Liver (tissue), 9 donors: ENCODE data around the gene NDUFAF5. TPM values are rescaled to one million over a fixed set of nuclear protein-coding genes. Genes with fewer than 3 reads are reported as not detected.
"Not testable (repeated sequence)": the region's sequence is repeated elsewhere in the genome, so short reads cannot be mapped to it uniquely, and the experiment has no call there.

Experiments
- DNase-seq: peaks from one replicate; pipeline ENCODE4 v3.0.0-alpha.2; 2017; ENCODE audit warnings: low spot score
- H3K27ac ChIP-seq, 2 donors: one replicate each; pipeline ENCODE4 v1.7.0; 2013; ENCODE audit warnings: inconsistent platforms in 2 of 2, low read length in 2 of 2, control low read depth in 1 of 2, low read depth in 1 of 2, mild to moderate bottlenecking in 1 of 2
- H3K27me3 ChIP-seq, 4 donors: one replicate each; pipeline versions ENCODE4 v1.6.1 to v1.7.0; 2013; ENCODE audit warnings: low read length in 3 of 4, inconsistent platforms in 1 of 4, mild to moderate bottlenecking in 1 of 4, moderate library complexity in 1 of 4; ENCODE audit not compliant: control insufficient read depth in 4 of 4, insufficient read depth in 4 of 4
- H3K36me3 ChIP-seq, 4 donors: one replicate each; pipeline versions ENCODE4 v1.6.1 to v1.7.0; 2013; ENCODE audit warnings: low read length in 3 of 4, mild to moderate bottlenecking in 3 of 4, low read depth in 1 of 4, moderate library complexity in 1 of 4; ENCODE audit not compliant: control insufficient read depth in 4 of 4, insufficient read depth in 3 of 4
- H3K4me1 ChIP-seq, 4 donors: one replicate each; pipeline versions ENCODE4 v1.6.1 to v1.7.0; 2013; ENCODE audit warnings: low read length in 3 of 4, mild to moderate bottlenecking in 3 of 4, moderate library complexity in 1 of 4; ENCODE audit not compliant: control insufficient read depth in 4 of 4, insufficient read depth in 4 of 4
- H3K4me3 ChIP-seq, 3 donors: one replicate each; pipeline versions ENCODE4 v1.6.1 to v1.7.0; 2013; ENCODE audit warnings: low read length in 3 of 3, control low read depth in 1 of 3, low read depth in 1 of 3, mild to moderate bottlenecking in 1 of 3
- H3K9ac ChIP-seq, 2 donors: one replicate each; pipeline ENCODE4 v1.7.0; 2013; ENCODE audit warnings: low read length in 2 of 2, mild to moderate bottlenecking in 2 of 2, moderate library complexity in 2 of 2, control low read depth in 1 of 2, low read depth in 1 of 2
- H3K9me3 ChIP-seq, 4 donors: one replicate each; pipeline versions ENCODE4 v1.6.1 to v1.7.0; 2013; ENCODE audit warnings: low read length in 3 of 4; ENCODE audit not compliant: control insufficient read depth in 4 of 4
- EGR1 ChIP-seq, 2 donors: IDR thresholded peaks; 2 replicates each; pipeline ENCODE4 v1.6.1; 2016 to 2018; ENCODE audit warnings: antibody characterized with exemption in 2 of 2, low read depth in 2 of 2
- FOXA1 ChIP-seq: IDR thresholded peaks from 2 replicates; pipeline ENCODE4 v1.6.1; 2016; ENCODE audit warnings: antibody characterized with exemption
- FOXA2 ChIP-seq: IDR thresholded peaks from 2 replicates; pipeline ENCODE4 v1.6.1; 2016; ENCODE audit warnings: antibody characterized with exemption
- GABPA ChIP-seq, 2 donors: IDR thresholded peaks in 1 of 2; conservative IDR thresholded peaks in 1 of 2; 2 replicates each; pipeline ENCODE4 v1.6.1; 2016; ENCODE audit warnings: antibody characterized with exemption in 2 of 2, mild to moderate bottlenecking in 1 of 2, moderate library complexity in 1 of 2
- HNF4A ChIP-seq, 2 donors: conservative IDR thresholded peaks; 2 replicates each; pipeline ENCODE4 v1.6.1; 2016; ENCODE audit warnings: antibody characterized with exemption in 2 of 2, mild to moderate bottlenecking in 2 of 2
- HNF4G ChIP-seq: IDR thresholded peaks from 2 replicates; pipeline ENCODE4 v1.6.1; 2016; ENCODE audit warnings: antibody characterized with exemption
- JUND ChIP-seq, 2 donors: IDR thresholded peaks; 2 replicates each; pipeline ENCODE4 v1.6.1; 2016; ENCODE audit warnings: antibody characterized with exemption in 2 of 2
- NR2F2 ChIP-seq: IDR thresholded peaks from 2 replicates; pipeline ENCODE4 v1.6.1; 2016; ENCODE audit warnings: antibody characterized with exemption
- RAD21 ChIP-seq, 2 donors: IDR thresholded peaks; 2 replicates each; pipeline ENCODE4 v1.6.1; 2016; ENCODE audit warnings: antibody characterized with exemption in 2 of 2, mild to moderate bottlenecking in 2 of 2
- RXRA ChIP-seq, 2 donors: IDR thresholded peaks; 2 replicates each; pipeline ENCODE4 v1.6.1; 2017 to 2018; ENCODE audit warnings: antibody characterized with exemption in 2 of 2, mild to moderate bottlenecking in 1 of 2
- SP1 ChIP-seq: IDR thresholded peaks from 2 replicates; pipeline ENCODE4 v1.6.1; 2018; ENCODE audit warnings: antibody characterized with exemption, mild to moderate bottlenecking
- TAF1 ChIP-seq: conservative IDR thresholded peaks from 2 replicates; pipeline ENCODE4 v1.6.1; 2016; ENCODE audit warnings: antibody characterized with exemption, mild to moderate bottlenecking
- YY1 ChIP-seq: IDR thresholded peaks from 2 replicates; pipeline ENCODE4 v1.6.1; 2016; ENCODE audit warnings: antibody characterized with exemption, mild to moderate bottlenecking
- WGBS: extraction: QIAGEN DNeasy Blood & Tissue Kit; methylation state at CpG from one replicate; pipeline ENCODE4 v1.1.7; 2013; 5-methylcytosine and 5-hydroxymethylcytosine counted together
- polyA plus RNA-seq, 2 donors: library from polyadenylated mRNA; stranded (reverse) in 1 of 2; unstranded in 1 of 2; fragments of 200-250 nt in 1 of 2; fragments of >200 nt in 1 of 2; fragmentation: Nextera tagmentation in 1 of 2; extraction: Ambion mirVana in 1 of 2; gene quantifications; one replicate each; pipeline versions ENCODE4 v1.2.1 to v1.2.3, GENCODE V29; 2013 to 2015
- total RNA-seq, 2 donors: library from RNA; depleted of rRNA; stranded (reverse); fragments of >200 nt; gene quantifications; one replicate each; pipeline ENCODE4 v1.2.3, GENCODE V29; 2014
- TF ChIP-seq, protein P1 (sequence below): IDR thresholded peaks from 2 replicates; pipeline ENCODE4 v1.6.1; 2016; ENCODE audit warnings: antibody characterized with exemption, mild to moderate bottlenecking
- TF ChIP-seq, protein P2 (sequence below): fragments of 150-350 bp; IDR thresholded peaks from 2 replicates; pipeline ENCODE4 v1.5.1; 2017; ENCODE audit warnings: improper control_type of control experiment, low read depth, low read length; ENCODE audit not compliant: missing input control
- TF ChIP-seq, protein P3 (sequence below): IDR thresholded peaks from 2 replicates; pipeline ENCODE4 v1.6.1; 2016; ENCODE audit warnings: antibody characterized with exemption
- TF ChIP-seq, protein P4 (sequence below): IDR thresholded peaks from 2 replicates; pipeline ENCODE4 v1.6.1; 2016; ENCODE audit warnings: antibody characterized with exemption
- TF ChIP-seq, protein P5 (sequence below): IDR thresholded peaks from 2 replicates; pipeline ENCODE4 v1.6.1; 2016; ENCODE audit warnings: antibody characterized with exemption
- donor health status: healthy.
- donor health status: healthy.
- donor health status: healthy.
- donor health status: healthy.
- donor health status: healthy.

NDUFAF5 gene
- total and polyA plus RNA-seq, 4 donors = 6.6 to 15.9 (median 12.3) TPM

DNA sequence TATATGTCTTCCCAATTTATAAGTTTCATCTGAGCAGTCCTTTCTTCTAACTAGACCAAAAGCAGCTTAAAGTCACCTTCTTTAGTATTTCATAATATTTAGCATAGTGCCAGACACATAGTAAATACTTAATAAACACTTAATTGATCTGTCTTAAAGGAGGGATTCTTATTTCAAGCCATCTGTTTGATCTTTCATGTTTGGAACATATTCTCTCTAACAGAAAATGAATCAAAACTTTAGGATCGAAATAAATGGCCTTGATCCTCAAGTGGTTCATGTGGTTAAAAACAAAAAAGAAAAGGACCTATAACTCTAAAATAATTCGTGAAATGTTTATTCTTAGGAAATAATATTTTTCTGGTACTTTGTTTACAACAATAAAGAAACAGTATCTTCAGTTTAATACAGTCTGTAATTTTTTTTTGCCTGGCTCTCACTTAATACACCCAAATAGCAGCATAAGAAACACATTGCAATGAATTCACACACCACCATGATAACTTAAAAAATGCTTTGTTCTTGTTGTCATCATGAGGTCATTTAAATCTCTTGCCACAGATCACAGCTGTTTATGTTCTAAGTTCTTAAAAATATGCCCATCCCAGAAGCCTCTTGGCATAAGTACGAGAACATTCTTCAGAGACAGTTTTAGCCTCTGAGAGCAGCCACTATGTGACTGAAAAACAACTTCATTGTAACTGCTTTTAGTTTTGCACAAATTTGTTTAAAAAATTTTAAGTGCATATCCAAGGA is 48.2 kb upstream of the NDUFAF5 start:
- H3K9ac ChIP-seq = no peak overlapping the region
- peaks cover 4 to 20% (median 12%) of the 10 kb centered on the region in 4 donors for H3K36me3 ChIP-seq
- DNase-seq = no peak
- no peaks in the 10 kb centered on the region for H3K9me3 ChIP-seq
- H3K4me1 ChIP-seq = no peaks in the 10 kb centered on the region
- H3K27me3 ChIP-seq = no peaks in the 10 kb centered on the region
- 91% methylated on average over 3 of the region's 3 CpGs for WGBS
- H3K27ac ChIP-seq = no peak overlapping the region
- no peak for TF ChIP-seq JUND (IDR thresholded peaks at IDR 0.05)
- TF ChIP-seq TAF1 = no peak
- H3K4me3 ChIP-seq = no peak overlapping the region

DNA sequence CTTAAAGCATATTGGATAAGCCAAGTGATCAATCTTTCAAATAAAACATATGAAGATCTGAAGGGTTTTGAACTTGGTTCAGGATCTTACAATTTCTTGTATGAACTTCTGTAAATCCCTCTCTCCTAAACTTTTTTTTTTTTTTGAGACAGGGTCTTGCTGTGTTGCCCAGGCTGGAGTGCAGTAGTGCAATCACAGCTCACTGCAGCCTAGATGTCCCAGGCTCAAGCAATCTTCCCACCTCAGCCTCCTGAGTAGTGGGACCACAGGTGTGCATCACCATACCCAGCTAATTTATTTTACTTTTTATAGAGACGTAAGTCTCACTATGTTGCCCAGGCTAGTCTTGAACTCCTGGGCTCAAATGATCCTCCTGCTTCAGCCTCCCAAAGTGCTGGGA is 46.6 kb upstream of the NDUFAF5 start:
- H3K4me3 ChIP-seq, H3K27me3 ChIP-seq, H3K9ac ChIP-seq, H3K27ac ChIP-seq, H3K9me3 ChIP-seq, DNase-seq, H3K4me1 ChIP-seq: not testable (repeated sequence)
- H3K36me3 ChIP-seq = peaks cover 2 to 11% (median 7%) of the 10 kb centered on the region in 4 donors
- WGBS = 97% methylated on average over 1 of the region's 1 CpG

DNA sequence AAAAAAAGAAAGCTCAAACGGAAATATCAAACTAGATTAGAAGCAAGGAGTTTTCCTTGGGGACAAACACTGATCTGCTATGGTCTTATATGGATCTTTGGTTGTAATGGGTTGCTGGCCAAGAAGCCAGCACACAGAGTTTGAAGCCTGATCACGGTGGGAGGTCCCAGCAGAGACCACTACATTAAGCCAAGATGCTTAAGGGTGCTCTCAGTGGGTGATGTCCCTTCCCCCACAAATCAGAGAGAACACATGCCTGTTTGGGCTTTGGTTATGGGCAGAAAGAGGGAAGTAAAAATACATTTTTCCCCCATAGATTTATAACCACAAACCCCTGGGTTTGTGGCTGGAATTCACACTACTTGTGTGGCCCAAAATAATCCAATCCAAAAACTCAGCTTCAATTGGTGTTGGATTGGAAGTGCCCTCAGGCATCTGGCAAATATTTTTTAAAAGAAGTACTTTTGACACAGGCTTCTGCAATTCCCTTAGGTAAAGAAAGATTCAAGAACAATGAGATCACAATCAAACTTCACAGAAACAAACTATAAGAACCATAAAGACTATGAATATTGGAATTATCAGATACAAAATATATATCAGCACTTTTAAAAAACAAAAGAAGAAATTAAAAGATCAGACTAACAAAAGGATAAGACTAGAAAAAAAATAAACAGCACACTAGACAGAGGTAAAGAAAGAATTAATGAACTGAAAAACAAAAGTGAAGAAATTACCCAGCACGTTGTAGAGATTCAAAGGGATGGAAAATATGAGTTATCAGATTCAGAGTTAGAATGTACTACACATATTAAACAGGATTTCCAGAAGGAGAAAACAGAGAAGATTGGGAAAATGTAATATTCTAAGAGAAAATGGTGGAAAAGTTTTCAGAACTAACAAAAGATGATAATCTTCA is 44.8 kb upstream of the NDUFAF5 start:
- Histone ChIP-seq H3K4me3 (no peak overlapping the region), H3K27ac (no peak overlapping the region), H3K4me1 (no peaks in the 10 kb centered on the region), H3K27me3 (no peaks in the 10 kb centered on the region), H3K36me3 (peaks cover 0 to 8% (median 4%) of the 10 kb centered on the region in 4 donors), H3K9ac (no peak overlapping the region), H3K9me3 (no peaks in the 10 kb centered on the region)
- 89% methylated on average over 3 of the region's 3 CpGs for WGBS
- no peak for DNase-seq
- TF ChIP-seq HNF4A (conservative IDR thresholded peaks at IDR 0.05) (no peak), HNF4G (no peak), GABPA (IDR thresholded peaks at IDR 0.05 in 1 of 2, conservative IDR thresholded peaks at IDR 0.05 in 1 of 2) (no peak), RAD21 (IDR thresholded peaks at IDR 0.05) (no peak), FOXA2 (no peak), TAF1 (no peak), NR2F2 (no peak), YY1 (no peak), SP1 (no peak), JUND (IDR thresholded peaks at IDR 0.05) (no peak), RXRA (IDR thresholded peaks at IDR 0.05) (no peak), FOXA1 (no peak), EGR1 (IDR thresholded peaks at IDR 0.05; ENCODE audit: low read depth in 2 of 2) (no peak)
- TF ChIP-seq, protein P1, sequence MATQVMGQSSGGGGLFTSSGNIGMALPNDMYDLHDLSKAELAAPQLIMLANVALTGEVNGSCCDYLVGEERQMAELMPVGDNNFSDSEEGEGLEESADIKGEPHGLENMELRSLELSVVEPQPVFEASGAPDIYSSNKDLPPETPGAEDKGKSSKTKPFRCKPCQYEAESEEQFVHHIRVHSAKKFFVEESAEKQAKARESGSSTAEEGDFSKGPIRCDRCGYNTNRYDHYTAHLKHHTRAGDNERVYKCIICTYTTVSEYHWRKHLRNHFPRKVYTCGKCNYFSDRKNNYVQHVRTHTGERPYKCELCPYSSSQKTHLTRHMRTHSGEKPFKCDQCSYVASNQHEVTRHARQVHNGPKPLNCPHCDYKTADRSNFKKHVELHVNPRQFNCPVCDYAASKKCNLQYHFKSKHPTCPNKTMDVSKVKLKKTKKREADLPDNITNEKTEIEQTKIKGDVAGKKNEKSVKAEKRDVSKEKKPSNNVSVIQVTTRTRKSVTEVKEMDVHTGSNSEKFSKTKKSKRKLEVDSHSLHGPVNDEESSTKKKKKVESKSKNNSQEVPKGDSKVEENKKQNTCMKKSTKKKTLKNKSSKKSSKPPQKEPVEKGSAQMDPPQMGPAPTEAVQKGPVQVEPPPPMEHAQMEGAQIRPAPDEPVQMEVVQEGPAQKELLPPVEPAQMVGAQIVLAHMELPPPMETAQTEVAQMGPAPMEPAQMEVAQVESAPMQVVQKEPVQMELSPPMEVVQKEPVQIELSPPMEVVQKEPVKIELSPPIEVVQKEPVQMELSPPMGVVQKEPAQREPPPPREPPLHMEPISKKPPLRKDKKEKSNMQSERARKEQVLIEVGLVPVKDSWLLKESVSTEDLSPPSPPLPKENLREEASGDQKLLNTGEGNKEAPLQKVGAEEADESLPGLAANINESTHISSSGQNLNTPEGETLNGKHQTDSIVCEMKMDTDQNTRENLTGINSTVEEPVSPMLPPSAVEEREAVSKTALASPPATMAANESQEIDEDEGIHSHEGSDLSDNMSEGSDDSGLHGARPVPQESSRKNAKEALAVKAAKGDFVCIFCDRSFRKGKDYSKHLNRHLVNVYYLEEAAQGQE = no peak
- TF ChIP-seq, protein P2, sequence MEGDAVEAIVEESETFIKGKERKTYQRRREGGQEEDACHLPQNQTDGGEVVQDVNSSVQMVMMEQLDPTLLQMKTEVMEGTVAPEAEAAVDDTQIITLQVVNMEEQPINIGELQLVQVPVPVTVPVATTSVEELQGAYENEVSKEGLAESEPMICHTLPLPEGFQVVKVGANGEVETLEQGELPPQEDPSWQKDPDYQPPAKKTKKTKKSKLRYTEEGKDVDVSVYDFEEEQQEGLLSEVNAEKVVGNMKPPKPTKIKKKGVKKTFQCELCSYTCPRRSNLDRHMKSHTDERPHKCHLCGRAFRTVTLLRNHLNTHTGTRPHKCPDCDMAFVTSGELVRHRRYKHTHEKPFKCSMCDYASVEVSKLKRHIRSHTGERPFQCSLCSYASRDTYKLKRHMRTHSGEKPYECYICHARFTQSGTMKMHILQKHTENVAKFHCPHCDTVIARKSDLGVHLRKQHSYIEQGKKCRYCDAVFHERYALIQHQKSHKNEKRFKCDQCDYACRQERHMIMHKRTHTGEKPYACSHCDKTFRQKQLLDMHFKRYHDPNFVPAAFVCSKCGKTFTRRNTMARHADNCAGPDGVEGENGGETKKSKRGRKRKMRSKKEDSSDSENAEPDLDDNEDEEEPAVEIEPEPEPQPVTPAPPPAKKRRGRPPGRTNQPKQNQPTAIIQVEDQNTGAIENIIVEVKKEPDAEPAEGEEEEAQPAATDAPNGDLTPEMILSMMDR = no peak
- TF ChIP-seq, protein P3, sequence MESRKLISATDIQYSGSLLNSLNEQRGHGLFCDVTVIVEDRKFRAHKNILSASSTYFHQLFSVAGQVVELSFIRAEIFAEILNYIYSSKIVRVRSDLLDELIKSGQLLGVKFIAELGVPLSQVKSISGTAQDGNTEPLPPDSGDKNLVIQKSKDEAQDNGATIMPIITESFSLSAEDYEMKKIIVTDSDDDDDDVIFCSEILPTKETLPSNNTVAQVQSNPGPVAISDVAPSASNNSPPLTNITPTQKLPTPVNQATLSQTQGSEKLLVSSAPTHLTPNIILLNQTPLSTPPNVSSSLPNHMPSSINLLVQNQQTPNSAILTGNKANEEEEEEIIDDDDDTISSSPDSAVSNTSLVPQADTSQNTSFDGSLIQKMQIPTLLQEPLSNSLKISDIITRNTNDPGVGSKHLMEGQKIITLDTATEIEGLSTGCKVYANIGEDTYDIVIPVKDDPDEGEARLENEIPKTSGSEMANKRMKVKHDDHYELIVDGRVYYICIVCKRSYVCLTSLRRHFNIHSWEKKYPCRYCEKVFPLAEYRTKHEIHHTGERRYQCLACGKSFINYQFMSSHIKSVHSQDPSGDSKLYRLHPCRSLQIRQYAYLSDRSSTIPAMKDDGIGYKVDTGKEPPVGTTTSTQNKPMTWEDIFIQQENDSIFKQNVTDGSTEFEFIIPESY = no peak
- TF ChIP-seq, protein P4, sequence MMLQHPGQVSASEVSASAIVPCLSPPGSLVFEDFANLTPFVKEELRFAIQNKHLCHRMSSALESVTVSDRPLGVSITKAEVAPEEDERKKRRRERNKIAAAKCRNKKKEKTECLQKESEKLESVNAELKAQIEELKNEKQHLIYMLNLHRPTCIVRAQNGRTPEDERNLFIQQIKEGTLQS = no peak
- TF ChIP-seq, protein P5, sequence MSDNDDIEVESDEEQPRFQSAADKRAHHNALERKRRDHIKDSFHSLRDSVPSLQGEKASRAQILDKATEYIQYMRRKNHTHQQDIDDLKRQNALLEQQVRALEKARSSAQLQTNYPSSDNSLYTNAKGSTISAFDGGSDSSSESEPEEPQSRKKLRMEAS = no peak
